Neural progenitor cell (in vitro differentiated cells): ENCODE data around the gene CD28.

Source experiments
- CTCF ChIP-seq: fragments of 200-600 bp; sonication (generic); IDR thresholded peaks from 2 replicates; pipeline ENCODE4 v1.5.1; 2017; ENCODE audit warnings: antibody characterized with exemption, mild to moderate bottlenecking
- EZH2 ChIP-seq: fragments of 200-600 bp; sonication (generic); IDR thresholded peaks from 2 replicates; pipeline ENCODE4 v1.6.1; 2017; ENCODE audit warnings: antibody characterized with exemption, mild to moderate bottlenecking, moderate library complexity
- EZH2phosphoT487 ChIP-seq: fragments of 200-600 bp; sonication (generic); IDR thresholded peaks from 2 replicates; pipeline ENCODE4 v1.6.1; 2017; ENCODE audit warnings: antibody characterized with exemption

GRCh38 chr2:203707530-203707929 lies 1.1 kb downstream of the CD28 start:
- TF ChIP-seq CTCF (no peak), EZH2 (no peak), EZH2phosphoT487 (no peak)
